ENCODE data around the gene FBXL15.
A peak's percentile ranks its signal among the peaks of the same experiment; 100 is the strongest.
"Not testable (repeated sequence)": the region's sequence is repeated elsewhere in the genome, so short reads cannot be mapped to it uniquely, and the experiment has no call there.

FBXL15 gene

DNA sequence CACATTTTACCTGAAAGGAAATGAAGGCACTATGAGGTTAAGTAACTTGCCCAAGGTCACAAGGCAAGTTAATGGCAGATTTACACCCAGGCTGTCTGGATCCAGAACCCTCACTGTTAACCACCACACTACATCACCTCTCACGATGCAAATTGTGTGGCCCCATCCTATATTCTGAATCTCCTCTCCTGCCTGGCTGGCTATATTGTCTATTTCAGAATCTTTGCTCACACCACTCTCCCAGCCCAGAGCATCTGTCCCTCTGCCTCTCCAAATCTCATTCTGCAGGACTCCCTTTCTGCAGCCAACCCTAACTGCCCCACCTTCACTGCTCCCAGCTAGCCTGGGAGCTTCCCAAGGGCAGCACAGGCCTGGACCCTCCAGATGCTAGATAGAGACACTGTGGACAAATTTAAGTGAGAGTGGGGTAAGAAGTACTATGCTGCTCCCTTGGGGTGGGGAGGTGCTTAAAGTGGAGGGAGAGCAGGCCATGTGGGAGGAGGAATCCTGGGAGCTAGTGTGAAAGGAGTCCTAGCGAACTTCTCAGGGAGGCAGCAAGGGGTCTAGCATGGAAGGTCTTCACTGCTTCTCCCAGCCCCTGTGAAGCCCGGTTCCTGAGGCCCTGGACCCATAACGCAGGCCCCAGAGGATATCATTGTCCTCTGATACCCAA, 11.0 kb downstream of the FBXL15 start:
- DNase-seq (ENCODE audit: low read depth in 2 of 2): no peak

DNA sequence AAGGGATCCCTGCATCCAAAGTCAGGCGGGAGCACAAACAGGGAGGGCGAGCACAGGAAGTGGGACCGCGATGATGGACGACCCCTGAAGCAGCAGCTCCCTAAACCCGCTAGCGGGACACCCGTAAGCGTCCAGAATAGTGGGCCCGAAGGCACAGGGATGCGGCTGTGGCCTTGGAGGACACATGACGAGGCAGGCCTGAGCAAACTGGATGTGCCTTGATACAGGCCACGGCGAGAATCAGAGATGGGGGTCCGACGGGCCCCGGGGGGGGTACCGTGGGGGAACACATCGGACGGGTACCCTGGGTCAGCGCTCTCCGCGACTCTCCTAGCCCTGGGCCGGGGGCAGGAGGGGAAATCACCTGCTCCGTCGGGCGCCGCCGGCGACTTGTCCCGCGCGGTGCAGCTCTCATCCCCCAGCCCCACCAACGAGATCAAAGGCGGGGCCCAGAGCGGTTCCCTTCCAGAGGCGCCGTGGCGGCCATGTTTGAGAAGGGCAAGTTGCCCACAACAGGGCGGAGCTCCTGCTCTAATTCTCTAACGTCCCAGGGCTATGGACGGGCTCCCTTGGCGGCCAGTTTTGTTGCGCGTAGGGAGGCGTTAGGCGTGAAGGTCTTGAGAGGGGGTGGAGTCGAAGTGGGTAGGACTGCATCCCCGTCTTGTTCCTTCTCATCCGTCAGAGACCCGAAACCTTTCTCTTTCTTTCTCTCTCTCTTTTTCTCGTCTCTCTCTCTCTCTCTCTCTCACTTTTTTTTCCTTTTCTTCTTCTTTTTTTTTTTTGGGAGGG, 11.7 kb downstream of the FBXL15 start, which contains the start of gene CUEDC2:
Gene CUEDC2 (minus strand): TSS at position 413 of the 789 bp plus-strand sequence. CDS start 7,386 bp downstream, outside the sequence.
- peak; percentile 86 to 88 for DNase-seq (ENCODE audit: low read depth in 2 of 2)

DNA sequence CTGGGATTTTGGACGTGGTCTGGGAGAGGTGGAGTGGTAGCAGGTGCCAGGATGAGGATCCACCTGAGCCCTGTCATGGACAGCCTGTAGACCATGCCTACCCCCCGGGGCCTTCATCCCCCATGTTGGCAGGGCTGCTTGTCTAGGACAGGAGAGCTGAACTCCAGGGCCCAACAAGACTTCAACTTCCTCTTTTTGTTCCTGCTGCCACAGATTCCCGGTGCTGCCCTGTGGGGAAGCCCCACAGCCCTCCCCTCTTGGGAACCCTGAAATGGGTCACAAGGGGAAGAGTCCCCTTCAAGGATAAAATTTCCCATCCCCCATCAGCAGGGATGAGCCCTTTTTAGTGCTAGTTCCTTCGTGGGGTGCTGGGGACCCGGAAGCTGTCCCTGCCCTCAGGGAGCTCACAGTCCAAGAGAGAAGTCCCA, 13.0 kb downstream of the FBXL15 start:
- no peak for DNase-seq (ENCODE audit: low read depth in 2 of 2)

DNA sequence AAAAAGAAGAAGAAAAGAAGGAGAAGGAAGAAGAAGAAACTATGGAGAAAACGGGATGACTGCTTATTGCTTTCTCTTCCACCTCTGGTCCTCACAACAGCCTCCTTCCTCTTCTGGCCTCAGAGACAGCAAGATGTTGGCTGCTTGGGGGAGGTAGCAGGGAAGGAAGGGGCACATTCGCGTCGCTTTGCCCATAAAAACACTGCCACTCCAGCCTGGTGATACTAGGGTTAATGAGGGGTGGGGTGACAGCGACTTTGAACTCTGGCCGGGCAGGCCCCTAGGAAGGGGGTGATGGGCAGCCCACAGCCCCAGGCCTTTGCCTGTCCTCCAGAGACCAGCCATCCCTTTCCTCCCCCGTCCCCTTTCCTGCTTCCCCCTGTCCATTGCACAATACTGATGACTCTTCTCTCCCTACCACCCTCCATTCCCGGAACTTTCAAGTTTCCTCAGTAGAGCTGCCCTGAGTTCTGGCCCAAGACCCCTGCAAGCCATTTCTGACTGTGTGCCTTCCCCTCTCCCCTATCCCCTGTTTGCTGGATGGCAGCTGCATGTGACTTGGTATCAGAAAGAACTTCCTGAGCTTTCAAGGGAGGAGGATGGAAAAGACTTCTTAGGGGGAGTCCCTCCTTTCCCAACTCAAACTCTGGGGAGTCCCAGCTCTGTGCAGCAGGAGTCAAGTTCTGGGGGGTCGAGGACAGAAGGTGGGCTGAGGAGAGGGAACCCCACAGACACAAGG, 13.9 kb downstream of the FBXL15 start:
- DNase-seq (ENCODE audit: low read depth in 2 of 2): no peak

DNA sequence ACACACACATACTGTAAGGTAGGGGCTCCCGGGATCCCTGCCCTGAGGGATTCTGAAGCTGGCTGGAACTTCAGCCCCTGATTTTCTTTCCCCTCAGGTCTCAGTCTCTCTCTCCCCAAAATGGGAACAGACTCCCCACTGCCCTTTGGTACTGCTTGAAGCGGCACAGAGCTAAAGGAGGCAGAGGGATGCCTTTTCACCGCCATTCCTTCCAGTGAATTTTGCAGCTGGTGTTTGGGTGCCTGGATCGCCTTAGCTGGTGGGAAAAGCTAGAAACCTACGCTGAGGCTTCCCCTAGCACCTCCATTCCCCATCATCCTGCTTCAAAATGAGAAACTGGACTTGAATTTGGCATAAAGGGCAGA, 14.5 kb downstream of the FBXL15 start:
- DNase-seq (ENCODE audit: low read depth in 2 of 2): no peak

DNA sequence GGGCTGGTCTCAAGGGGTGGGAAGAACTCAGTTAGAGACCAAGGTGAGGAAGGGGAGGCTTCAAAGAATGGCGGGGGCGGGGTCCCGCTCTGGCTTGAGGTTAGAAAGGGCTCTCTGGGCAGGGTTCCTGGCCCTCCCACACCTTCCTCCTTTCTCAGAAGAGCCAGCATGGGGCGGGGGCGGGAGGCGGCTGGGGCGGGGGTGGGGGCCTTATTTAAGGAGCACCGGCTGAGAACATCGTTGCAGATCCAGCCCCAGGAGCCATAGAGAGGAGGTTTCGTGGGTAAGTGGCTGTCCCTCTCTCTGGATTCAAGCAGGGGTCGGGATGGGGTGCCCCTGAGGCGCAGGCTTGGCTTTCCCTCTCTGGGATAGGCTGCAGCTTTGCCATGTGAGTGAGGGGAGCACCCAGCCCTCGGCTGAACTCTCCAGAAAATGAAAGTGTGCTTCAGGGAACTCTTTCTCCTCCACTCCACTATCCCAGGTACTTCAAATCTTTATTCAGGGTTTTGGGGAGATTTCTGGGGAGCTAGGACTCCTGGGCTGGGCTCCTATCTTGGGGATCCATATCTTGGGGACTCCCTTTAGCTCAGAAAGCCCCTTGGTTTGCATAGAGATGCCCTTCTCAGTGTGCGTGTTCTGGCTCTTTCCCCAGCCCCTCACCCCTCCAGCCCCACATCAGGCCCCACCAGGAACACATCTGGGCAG, 15.0 kb downstream of the FBXL15 start:
- DNase-seq (ENCODE audit: low read depth in 2 of 2): no peak

DNA sequence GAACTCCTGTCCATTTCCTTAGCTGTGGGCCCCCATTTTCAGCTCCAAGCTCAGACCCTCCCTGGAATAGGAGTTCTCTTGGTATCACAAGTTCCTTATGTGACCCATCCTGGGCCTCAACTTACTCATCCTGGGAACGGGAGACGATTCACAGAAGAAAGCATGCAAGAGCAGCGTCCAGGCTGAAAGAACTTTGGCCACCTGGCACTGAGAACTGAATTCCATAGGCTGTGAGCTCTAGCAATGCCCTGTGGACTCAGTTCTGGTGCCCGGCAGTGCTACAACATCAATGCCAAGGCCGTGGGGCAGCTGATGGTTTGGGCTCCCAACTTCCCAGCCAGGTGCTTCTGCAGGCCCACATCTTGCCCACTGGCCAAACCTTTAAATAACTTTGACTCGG, 15.7 kb downstream of the FBXL15 start:
- no peak for DNase-seq (ENCODE audit: low read depth in 2 of 2)

DNA sequence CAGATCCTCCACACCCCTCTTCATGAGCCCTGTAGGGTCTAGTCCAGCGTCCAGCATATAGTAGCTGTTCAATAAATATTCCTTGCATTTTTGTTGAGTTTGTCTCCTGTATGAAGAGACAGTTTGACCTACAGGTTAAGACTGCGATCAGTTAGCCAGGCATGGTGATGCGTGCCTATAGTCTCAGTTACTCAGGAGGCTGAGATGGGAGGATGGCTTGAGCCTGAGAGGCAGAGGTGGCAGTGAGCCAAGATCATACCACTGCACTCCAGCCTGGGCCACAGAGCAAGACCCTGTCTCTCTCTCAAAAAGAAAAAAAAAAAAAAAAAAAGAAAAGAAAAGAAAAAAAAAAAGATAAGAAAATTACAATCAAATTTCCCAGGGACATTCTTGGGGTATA, 16.9 kb downstream of the FBXL15 start:
- DNase-seq (ENCODE audit: low read depth in 2 of 2): no peak

DNA sequence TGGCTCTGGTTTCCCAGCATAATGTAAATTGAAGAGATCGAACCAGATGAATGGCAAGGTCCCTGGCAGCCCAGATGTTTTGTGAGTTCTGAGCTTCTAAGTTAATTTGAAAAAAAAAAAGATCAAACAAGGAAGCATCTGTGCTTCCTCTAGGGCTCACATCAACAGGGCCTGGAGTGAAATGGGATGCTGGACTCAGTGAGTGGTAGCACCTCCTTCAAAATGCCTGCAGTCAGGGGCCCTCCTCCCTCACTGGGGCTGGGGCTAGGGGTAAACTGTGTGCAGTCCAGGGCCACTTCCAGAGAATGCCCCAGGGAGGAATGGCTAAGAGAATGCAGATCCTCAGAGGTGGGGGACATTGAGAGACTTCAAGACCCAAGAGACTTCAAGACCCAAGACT, 17.7 kb downstream of the FBXL15 start:
- DNase-seq (ENCODE audit: low read depth in 2 of 2): no peak

DNA sequence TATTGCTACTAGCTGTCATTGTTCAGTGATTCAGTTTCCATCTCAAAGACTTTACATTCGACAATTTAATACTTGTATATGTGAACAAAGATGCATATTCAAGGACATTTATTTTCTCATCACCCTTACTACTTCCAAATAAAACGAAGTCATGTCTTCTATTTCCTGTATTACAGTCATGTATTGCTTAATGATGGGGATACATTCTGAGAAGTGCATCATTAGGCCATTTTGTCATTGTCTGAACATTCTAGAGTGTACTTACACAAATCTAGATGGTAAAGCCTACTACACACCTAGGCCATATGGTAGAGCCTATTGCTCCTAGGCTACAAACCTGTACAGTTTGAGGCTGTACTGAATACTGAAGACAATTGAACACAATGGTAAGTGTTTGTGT, 24.2 kb downstream of the FBXL15 start:
- DNase-seq (ENCODE audit: low read depth in 2 of 2): no peak

DNA sequence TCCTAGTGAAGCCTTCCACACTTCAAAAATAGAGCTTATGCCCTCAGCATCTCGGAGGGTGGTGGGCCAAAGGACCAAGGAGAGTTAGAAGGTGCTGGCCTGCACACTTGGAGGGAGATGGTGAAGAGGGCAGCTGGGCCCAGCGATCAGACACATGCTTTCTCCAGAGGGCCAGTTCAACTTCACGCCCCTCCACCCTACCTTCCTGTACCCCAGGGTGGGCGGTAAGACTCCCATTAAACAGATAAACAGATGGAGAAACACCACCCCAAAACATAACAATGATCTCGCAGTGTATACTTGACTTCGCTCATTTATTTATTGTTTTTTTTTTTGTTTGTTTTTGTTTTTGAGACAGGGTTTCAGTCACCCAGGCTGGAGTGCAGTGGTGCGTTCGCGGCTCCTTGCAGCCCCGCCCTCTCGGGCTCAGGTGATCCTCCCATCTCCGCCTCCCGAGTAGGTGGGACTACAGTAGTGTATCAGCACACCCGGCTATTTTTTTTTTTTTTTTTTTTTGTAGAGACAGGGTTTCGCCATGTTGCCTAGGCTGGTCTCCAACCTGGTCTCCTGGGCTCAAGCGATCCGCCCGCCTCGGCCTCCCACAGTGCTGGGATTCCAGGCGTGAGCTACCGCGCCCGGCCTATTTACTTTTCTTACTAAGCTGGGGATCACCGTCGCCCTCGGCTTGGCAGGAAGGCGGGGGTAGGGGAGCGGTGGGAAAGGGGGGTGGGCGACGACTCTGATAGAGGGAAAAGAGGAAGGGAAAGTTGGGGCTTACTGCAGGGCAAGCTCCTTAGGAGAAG, 28.9 kb downstream of the FBXL15 start:
- DNase-seq (ENCODE audit: low read depth in 2 of 2): peak; percentile 68 to 80

DNA sequence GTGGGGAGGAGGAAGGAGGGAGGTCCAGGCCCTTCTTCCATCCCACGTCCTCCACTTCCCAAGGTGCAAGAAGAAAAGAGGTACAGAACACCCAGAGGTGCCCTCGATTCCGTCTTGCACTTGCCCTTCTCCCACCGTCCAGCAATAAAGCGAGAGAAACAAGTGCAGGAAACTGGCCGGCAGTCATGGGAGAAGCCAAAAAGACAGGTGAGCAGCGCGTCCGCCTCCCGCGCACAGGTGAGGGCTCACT, 29.4 kb downstream of the FBXL15 start:
- DNase-seq (ENCODE audit: low read depth in 2 of 2): no peak

DNA sequence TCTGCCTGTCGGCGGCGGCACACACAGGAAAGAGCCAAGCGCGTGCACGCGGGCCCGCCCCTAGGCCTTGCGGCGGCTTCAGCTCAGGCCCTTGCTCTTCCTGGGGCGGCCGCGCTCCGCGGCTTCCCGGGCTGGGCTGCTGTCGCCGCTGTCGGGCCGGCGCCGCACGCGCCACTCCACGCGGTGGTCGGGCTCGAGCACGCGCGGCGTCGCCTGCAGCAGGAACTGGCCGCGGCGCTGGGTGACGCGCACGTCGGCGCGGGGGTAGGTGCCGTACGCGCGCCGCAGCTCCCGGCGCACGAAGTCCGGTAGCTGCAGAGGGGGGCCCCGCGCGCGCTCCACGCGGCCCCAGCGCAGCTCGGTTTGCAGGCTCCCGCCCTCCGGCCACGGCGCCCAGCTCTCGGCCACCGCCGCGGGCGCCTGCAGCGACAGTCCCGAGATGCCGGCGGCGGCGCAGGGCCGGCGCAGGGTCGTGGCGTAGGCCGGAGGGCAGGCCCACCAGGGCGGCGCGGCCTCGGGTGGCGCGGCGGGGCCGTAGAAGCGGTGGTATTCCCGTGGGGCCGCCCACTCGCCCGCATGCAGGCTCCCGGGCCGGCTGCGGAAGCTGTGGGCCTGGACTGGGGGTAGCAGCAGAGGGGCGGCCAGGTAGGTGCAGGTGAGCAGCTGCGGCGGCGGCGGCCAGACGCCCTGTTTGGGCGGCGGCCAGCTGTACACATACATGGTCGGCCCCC, 29.9 kb downstream of the FBXL15 start:
- DNase-seq (ENCODE audit: low read depth in 2 of 2): peak; percentile 75 to 80

DNA sequence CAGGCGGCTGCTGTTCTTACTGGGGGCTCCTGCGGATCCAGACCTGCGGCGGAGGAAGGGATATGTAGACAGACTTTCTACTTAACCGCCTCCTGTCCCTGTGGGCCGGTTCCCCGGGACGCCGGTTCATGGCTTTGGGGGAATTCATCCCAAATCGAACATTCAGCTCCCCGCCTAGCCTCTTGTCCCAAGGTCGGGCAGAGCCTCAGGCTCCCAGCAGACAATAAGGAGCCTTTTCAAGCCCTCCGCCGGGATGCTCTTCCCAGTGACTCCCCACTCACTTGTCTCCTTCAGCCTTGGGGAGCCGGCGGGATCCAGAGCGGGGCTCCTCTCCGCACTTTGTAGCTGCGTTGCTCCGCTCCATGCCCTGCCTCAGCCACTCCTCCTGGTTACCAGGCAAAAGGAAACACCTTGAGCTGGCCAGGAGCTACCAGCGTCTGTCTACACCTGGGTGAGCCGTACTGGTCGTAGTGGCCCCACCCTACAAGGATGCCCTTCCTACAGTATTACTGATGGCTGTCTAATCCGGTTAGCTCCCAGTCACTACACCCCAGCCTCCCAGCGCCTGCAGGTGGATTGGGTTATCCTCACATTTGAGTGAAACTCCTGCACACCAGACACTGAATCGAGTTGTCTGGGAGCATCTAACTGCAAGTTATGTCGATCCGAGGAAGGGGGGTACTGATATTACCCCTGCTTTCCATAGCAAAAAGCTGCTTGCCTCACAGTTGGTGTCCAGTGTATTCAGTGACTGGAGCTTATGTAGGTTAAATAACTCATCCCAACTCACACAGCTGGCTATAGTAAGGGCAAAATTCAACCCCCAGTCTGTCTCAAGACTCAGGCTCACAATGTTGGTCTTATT, 30.7 kb downstream of the FBXL15 start, which contains the start of gene C10orf95:
Gene C10orf95 (minus strand): TSS at position 439 of the 865 bp plus-strand sequence. CDS start 450 bp downstream, outside the sequence.
- no peak for DNase-seq (ENCODE audit: low read depth in 2 of 2)

DNA sequence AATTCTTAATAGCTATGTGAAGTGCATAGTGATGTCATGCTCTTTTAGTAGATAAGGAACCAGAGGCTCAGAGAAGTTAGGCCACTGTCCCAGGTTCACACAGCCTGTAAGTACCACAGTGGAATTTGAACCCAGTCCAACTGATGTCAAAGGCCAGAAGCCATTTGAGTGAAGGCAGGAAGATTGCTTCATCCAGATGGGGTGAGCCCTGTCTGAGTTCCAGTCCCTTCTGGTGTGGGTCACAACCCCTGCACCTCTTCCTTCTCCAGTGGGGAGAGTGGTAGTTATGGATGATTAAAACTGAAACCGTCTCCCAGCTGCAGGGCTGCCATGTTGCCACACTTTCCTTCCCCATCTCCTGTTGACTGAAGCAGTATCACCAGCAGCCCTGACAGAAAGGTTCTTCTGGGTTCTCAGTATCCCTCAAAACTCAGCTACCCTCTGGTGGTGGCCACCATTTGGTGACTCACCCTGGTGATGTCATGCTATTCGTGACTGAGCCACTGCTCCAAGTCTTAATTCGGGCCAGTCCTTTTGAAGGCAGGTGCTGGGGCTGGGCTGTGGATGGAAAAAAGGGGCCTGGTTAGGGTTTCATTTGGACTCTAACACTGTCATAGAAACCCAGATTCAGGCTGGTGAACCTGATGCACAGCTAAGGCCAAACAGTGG, 32.2 kb downstream of the FBXL15 start:
- no peak for DNase-seq (ENCODE audit: low read depth in 2 of 2)

DNA sequence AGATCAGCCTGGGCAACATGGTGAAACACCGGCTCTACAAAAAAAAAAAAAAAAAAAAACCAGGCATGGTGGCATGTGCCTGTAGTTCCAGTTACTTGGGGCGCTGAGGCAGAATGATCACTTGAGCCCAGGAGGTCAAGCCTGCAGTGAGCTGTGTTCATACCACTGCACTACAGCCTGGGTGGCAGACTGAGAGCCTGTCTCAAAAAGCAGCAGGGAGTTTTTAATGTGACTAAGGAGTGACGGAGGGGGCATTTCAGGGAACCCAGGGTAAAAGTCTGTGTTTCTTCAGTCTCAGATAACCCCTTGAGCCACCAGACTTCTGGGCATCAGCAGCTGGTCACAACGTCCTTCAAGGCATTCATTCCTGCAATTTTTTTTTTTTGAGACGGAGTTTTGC, 32.9 kb downstream of the FBXL15 start:
- no peak for DNase-seq (ENCODE audit: low read depth in 2 of 2)

DNA sequence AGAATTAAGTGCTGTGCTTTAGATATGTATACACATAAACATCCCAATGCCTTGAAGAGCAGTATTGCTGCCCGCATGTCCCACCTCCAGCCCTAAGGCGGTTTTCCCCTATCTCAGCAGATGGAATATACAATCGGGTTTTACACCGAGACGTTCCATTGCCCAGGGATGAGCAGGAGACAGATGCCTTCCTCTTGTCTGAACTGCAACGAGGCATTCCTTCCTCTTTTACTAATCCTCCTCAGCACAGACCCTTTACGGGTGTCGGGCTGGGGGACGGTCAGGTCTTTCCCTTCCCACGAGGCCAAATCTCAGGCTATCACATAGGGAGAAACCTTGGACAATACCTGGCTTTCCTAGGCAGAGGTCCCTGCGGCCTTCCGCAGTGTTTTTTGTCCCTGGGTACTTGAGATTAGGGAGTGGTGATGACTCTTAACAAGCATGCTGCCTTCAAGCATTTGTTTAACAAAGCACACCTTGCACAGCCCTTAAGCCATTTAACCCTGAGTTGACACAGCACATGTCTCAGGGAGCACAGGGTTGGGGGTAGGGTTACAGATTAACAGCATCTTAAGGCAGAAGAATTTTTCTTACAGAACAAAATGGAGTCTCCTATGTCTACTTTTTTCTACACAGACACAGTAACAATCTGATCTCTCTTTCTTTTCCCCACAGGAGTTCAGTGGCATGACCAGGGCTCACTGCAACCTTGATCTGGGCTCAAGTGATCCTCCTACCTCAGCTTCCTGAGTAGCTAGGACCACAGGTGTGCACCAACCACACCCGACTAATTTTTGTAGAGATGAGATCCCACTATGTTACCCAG, 34.2 kb downstream of the FBXL15 start:
- not testable (repeated sequence) for DNase-seq (ENCODE audit: low read depth in 2 of 2)

DNA sequence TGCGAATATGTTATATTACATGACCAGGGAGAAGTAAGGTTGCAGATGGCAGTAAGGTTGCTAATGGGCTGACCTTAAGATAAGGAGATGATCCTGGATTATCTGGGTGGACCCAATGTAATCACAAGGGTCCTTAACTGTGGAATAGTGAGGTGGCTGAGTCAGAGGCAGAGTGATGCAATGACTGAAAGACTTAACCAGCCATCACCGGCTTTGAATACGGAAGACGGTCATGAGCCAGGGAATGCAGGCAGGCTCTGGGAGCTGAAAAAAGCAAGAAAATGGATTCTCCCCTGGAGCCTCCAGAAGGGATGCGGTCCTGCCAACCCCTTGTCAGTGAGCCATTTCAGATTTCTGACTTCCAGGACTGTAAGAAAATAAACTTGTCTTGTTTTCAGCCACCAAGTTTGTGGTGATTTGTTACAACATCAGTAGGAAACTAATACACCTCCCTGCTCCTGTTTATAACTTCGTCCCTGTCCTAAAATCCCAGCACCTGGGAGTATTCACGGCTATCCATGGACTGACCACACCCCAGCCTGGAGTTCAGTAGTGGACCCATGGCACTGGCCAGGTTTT, 35.3 kb downstream of the FBXL15 start:
- no peak for DNase-seq (ENCODE audit: low read depth in 2 of 2)

All from stimulated activated CD8-positive, alpha-beta memory T cell treated with anti-CD3 and anti-CD28 coated beads, Interleukin-2, amount 100 ng/mL, for 1 hour (primary cell).